ENCODE results near the gene MUCL3.
"Not testable (repeated sequence)": the region's sequence is repeated elsewhere in the genome, so short reads cannot be mapped to it uniquely, and the experiment has no call there.

The MUCL3 gene

DNA sequence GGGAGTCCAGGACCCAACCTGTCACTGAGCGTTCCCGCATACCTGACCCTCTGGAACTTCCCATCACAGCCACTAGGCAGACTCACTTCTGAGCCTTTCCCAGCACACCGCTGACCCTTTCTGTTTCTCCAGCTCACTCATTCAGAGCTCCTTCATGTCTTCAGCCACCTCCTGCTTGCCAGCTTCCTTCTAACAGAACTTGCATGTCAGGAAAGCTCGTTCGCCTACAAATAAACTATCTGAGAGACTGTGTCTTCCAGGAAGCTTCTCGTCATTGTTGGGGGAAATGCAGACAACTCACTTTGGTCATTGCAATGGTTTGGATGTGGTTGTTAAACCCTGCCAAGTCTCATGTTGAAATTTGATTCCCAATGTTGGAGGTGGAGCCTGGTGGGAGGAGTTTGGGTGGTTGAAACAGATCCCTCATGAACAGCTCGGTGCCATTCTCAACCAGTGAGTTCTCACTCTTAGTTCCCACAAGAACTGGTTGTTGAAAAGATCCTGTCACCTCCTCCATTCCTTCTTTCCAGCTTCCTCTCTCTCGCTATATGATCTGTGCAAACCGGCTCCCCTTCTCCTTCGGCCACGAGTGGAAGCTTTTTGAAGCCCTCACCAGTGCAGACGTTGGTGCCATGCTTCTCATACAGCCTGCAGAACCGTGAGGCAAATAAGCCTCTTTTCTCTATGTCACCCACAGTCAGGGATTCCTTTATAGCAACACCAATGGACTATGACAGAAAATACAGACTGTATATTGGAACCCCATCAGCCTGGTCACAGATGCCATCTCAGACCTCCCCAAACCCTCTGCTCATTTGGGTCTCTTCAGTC lies 41.4 kb downstream of the MUCL3 start:
- no peak for DNase-seq

DNA sequence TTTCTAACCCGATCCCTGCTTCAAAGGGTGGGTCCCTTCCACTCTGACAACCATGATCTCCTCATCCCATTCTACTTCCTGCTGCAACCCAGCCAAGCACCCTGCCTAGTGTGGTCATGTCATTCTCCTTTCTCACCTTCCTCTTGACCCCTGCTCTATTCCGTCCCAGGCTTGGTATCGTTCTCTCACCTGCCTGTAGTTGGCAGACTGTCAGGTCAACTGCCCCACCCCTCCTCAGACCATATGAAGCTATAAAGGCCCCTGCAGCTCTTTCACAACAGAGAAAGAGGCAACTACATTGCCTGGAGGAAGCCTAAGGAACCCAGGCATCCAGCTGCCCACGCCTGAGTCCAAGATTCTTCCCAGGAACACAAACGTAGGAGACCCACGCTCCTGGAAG lies 42.7 kb downstream of the MUCL3 start, which contains the start of gene MUC21:
TSS of gene MUC21 (plus strand) at position 280 of the 400 bp plus-strand sequence. CDS start 241 bp downstream, outside the sequence.
- DNase-seq: no peak

DNA sequence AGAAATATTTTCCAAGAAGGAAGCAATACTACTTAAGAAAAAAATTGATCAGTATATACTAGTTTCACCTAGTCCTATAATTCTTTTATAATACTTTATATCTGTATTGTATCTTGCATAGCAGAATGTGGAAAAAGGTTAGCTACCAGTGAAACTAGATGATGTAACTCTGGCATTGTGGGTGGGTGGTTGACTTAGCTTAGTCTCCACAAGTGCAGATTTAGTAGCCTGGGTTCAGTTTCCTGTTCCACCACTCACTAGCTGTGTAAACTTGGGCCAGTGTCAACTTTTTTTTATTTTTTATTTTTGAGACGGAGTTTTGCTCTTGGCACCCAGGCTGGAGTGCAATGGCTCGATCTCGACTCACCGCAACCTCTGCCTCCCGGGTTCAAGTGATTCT lies 44.7 kb downstream of the MUCL3 start:
- no peak for DNase-seq

DNA sequence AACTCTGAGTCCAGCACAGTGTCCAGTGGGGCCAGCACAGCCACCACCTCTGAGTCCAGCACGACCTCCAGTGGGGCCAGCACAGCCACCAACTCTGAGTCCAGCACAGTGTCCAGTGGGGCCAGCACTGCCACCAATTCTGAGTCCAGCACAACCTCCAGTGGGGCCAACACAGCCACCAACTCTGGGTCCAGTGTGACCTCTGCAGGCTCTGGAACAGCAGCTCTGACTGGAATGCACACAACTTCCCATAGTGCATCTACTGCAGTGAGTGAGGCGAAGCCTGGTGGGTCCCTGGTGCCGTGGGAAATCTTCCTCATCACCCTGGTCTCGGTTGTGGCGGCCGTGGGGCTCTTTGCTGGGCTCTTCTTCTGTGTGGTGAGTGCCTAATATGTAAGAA lies 46.5 kb downstream of the MUCL3 start:
- DNase-seq: no peak

DNA sequence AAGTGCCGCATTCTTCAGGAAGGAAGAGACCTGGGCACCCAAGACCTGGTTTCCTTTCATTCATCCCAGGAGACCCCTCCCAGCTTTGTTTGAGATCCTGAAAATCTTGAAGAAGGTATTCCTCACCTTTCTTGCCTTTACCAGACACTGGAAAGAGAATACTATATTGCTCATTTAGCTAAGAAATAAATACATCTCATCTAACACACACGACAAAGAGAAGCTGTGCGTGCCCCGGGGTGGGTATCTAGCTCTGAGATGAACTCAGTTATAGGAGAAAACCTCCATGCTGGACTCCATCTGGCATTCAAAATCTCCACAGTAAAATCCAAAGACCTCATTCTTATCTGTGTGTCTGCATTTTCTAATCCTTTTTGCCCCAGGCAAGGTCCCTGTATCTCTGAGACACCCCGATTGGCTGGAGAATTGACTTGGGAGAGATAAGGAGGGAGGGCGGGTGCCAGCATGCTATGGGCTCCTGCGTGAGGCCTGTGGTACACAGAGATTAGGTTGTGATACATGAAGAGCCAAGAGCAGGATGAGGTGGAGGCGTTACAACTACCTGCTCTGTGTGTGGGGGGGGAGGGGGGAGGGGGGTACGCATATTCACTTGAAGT lies 47.5 kb downstream of the MUCL3 start:
- DNase-seq: no peak

DNA sequence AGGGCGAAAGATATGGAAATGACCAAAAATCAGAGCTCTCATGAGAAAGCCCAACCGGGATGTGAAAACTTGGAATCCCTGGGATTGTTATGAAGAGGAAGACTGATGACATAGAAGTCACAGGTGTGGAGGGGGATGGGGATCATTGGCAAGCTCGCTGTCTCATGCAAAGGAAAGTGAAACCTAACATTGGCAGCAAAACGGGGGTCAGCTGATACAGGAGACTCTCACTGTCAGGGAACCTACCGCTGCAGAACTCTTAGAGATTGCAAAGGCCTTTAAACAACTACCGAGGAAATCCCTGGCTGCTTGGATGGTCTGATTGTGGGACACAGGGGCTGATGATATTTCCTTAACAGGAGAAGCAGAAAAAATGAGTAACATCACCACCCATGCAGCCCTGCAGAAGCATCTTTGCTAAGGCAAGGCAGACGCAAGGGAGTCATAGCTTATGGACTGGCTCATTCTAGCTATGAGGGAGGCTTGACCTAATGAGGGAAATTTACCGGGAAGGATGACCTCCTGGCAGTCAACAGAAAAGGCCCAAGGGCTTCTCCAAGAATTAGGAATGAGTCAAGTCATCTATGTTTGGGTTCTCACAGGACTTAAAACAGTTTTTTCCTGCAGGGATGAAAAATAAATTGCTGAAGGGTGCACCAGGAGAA lies 49.8 kb downstream of the MUCL3 start:
- DNase-seq: peak; percentile 7

DNA sequence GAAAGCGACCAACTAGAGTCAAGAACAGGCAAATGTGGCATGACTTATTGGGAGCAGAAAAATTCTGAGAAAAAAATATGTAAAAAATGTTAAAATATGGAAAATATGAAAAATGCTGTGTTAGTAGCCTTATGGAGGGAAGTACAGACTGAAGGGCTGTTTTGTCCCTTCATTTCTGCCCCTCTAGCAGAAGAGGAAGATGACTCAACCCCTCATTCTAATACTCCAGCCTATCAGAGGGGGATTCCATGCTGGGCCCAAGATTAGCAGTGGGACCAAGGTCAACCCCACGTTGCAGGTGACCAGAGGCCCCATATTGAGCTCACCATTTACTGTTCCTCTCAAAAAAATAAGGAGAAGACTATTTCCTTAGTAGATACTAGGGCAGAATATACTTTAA lies 51.1 kb downstream of the MUCL3 start:
- DNase-seq: no peak

DNA sequence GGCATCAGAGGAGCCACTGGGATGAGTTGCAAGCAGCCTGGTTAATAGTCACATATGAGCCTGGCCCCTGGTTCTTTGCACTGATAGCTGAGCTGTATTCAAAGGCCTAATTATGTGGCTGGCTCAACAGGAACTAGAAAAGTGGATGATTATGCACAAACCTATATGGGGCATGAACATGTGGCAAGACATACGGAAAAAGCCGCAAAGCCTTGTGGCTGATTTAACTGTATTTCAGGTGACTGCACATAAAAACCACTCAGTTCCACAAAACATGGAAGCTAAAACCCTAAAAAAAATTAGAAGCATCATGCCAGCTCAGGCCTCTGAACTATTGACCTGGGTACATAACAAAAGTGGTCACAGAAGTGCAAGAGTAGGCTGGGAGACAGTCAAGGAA lies 56.5 kb downstream of the MUCL3 start:
- DNase-seq: no peak

DNA sequence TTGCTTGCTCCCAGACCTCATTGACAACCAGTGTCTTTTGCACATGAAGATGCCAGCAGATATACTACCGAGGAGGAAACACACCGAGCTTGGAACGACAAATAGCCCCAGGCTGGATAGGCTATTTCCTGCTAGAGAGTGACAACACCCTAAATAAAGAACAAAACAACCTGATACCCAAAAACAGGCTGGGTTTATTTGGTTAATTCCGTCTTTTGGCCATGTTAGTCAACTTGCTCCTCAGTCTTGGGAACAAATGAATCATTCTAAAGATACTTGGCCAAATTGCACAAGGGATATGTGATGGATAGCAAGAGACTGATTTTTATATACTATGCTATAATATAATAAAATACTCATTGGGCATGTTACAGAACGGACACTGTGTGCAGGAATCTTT lies 58.0 kb downstream of the MUCL3 start:
- DNase-seq: no peak

DNA sequence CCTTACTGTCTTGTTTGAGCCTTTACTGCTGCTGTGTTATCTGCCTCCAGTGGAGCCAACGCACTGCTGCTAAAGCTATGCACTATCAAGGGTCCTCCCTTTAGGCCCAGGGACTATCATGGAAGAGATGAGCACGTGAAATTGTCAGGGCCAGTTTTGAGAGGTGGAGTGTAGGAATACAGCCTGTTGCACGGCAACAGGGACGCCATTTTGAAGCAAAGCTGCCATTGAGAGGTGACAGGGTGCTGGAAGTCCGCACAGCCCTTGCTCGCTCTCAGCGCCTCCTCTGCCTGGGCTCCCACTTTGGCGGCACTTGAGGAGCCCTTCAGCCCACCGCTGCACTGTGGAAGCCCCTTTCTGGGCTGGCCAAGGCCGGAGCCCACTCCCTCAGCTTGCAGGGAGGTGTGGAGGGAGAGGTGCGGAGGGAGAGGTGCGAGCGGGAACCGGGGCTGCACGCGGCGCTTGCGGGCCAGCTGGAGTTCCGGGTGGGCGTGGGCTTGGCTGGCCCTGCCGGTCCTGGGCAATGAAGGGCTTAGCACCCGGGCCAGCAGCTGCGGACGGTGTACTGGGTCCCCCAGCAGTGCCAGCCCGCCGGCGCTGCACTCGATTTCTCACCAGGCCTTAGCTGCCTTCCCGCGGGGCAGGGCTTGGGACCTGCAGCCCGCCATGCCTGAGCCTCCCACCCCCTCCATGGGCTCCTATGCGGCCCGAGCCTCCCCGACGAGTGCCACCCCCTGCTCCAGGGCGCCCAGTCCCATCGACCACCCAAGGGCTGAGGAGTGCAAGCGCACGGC lies 59.5 kb downstream of the MUCL3 start:
- not testable (repeated sequence) for DNase-seq

DNA sequence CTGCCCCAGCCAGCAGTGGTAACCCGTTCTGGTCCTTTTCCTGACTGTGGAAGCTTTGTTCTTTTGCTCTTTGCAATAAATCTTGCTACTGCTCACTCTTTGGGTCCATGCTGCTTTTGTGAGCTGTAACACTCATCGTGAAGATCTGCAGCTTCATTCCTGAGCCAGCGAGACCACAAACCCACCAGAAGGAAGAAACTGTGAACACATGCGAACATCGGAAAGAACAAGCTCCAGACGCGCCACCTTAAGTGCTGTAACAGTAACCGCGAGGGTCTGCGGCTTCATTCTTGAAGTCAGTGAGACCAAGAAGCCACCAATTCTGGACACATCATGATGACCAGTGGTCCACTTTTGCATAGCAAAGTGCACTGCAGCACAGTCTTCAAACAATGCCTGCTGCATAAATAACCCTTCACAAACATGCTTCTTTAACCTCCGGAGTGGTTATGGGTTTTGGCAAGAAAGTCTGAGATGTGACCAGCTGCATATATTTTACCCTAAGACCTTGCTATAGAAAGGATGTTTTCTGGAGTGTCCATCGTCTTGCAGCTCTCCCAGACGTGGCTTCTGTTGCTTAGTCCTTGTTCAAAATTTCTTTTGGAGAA lies 60.6 kb downstream of the MUCL3 start:
- no peak for DNase-seq

DNA sequence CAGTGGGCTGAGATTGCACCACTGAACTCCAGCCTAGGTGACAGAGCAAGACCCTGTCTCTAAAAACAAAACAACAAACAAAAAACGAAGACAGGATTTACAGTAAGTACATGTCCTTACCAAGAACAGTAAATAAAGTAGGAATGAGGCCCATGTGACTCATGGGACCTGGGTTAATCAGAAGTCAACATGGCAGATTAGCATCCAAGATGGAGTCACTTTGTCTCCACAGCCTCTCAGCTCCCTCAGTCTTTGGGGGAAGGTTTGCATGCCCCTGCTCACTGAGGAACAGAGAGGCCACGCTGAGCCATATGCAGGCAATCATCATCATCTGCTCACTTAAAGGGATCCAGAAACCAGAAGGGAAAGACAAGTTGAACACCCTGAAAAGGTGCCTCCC lies 61.7 kb downstream of the MUCL3 start:
- DNase-seq: no peak

All from activated T-cell treated with anti-CD3 and anti-CD28 coated beads for 4 hours (primary cell).